ENCODE results near the gene OR2W3.

Gene OR2W3

DNA sequence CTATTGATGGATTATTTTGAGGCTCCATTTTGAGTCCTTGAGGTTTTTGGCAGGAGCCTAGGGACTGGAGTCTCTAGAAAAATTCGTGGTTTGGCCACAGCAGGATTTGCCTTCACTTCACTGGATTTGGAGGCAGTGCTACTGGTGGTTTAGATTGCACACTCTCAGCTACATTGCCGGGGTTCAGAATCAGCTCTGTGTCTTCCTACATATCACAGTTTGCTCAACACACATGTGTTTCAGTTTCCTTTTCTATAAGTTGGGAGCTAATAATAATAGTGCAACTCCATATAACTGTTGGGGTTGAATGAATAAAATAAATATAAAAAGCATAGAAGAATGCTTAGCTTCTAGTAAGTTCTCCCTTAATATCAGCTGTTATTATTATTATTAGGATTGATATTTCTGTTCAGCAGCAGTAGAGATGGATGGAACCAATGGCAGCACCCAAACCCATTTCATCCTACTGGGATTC lies at the start of gene OR2W3:
Gene OR2W3 (plus strand): TSS at position 425 of the 475 bp plus-strand sequence. CDS start 0 bp downstream, at position 425.
- DNase-seq, result no peak

GRCh38 chr1:247845693-247846017 lies 49.7 kb upstream of the OR2W3 start:
- no peak for DNase-seq

DNA sequence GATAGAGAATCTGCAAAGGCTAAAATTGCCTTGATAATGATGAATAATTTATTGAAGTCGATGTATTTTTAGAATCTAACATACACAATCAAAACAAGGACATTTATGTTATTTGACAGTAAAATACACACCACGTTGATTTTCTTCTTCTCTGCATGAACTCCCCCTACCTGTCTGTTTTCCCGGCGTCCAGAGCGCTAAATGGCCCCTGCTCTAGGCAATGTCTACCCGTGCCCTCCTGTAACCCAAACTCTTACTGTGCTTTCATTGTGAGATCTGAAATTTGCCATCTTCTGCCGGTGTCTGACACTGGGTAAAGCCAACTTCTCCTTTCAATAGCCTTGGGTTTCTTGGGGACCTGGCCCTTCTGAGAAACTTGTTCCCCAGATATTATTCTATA lies 47.0 kb upstream of the OR2W3 start:
- DNase-seq, result no peak

DNA sequence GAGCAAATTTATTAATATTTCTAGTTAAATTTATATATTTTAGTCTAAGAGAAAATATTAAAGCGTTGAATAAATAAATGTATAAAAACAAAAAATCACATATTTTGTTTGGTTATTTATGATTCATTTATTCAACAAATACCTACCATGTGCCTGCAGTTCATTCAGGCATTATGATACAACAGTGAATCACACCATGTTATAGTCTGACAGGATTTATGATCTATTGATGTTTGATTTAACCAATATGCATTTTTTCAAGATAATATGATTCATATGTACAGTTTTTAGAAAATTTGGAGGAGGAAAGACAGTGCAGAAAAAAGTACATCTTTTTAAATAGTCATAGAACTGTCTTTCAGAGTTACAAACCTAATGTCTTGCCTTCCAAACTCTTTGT lies 45.8 kb upstream of the OR2W3 start:
- no peak for DNase-seq

DNA sequence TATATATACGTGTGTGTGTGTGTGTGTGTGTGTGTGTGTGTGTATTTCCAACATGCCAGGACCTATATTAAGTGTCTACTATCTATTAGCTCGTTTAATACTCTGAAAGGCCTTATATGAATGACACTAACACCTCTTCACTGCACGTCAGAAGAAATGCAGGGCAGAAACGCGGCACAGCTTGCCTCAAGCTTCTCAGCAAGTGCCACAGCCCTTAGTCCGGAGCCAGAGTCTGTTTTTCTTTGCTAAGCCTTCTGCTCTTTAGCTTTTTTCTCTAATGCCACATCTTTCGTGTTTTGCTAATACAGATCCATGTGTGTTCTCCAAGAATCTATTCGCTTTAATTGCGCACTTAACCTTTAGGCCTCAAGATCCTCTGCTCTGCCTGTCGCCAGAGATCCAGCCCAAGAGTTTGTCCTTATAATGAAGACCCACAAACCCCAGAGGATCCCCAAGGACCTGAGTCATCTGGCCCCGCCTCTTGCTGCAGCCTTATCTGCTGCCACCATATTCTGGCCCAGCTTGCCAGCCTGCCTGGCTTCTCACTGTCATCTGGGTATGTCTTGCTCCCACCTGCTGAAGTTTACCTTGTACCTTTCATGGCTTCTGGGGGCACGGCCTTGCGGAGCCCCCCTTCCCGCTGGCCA lies 40.4 kb upstream of the OR2W3 start:
- no peak for DNase-seq

GRCh38 chr1:247855911-247856310 lies 39.5 kb upstream of the OR2W3 start:
- DNase-seq, result no peak

GRCh38 chr1:247857069-247857984 lies 38.1 kb upstream of the OR2W3 start, which contains the start of gene TRIM58:
Gene TRIM58, plus strand, starts transcription at chr1:247857187. Its CDS starts 60 bp downstream, at chr1:247857247.
- DNase-seq, result no peak

- DNase-seq, result no peak
Observed at GRCh38 chr1:247857985-247858619, 37.3 kb upstream of the OR2W3 start.

GRCh38 chr1:247862756-247863155 lies 32.6 kb upstream of the OR2W3 start:
- DNase-seq, result no peak

DNA sequence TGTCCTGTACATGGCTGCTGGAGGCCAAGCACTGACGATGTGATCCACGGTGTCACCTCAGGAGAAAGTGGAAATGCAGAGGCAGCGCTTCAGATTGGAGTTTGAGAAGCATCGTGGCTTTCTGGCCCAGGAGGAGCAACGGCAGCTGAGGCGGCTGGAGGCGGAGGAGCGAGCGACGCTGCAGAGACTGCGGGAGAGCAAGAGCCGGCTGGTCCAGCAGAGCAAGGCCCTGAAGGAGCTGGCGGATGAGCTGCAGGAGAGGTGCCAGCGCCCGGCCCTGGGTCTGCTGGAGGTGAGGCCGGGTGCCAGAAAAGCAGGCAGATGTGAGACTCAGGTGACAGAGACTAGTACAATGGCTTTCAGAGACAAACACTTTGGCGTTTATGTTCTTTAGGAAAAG lies 30.7 kb upstream of the OR2W3 start:
- no peak for DNase-seq

- no peak for DNase-seq
Observed at GRCh38 chr1:247865416-247865815, 30.0 kb upstream of the OR2W3 start.

DNA sequence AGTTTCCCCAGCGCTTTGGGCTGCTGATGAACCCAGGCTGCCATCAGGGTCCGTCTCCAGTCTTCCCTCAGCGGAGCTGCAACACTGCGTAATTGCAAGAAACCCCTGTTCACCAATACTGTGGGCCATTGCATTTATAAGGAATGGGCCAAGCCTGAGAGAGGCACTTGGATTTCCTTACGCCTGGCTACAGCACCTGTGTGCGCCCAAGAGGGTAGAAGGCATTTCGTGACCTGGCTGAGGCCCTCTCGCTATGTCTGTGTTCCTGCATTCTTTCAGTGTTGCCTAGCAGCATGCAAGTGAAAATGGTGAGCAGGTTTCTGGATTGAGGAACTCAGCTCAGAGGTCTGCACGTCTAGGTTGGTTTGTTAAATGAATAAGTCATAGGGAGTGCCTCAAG lies 12.0 kb upstream of the OR2W3 start:
- DNase-seq, result no peak

- DNase-seq, result no peak
Observed at GRCh38 chr1:247884797-247885413, 10.5 kb upstream of the OR2W3 start.

- no peak for DNase-seq
Observed at GRCh38 chr1:247895976-247896375, 589 bp downstream of the OR2W3 start.

- DNase-seq, result no peak
Observed at GRCh38 chr1:247904122-247904521, 8.7 kb downstream of the OR2W3 start.

GRCh38 chr1:247905181-247905580 lies 9.8 kb downstream of the OR2W3 start:
- no peak for DNase-seq

DNA sequence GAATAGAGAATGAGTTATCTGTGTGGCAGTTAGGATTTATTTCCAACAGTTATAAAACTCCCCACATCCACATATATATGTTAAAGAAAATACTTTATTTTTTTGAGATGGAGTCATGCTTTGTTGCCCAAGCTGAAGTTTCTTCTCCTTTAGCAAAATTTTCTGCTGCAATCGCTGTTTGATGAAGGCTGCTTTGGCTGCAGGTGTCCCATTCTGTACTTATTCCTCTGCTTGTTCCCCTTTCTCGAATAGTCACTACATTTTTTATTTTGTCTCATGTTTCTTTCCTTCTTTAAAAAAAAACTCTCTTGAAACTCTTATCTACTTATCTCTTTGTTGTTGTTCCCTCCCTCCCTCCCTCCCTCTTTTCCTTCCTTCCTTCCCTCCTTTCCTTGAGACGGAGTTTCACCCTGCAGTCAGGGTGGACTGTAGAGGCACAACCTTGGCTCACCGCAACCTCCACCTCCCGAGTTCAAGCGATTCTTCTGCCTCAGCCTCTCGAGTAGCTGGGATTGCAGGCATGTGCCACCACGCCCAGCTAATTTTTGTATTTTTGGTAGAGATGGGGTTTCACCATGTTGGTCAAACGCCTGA lies 10.6 kb downstream of the OR2W3 start:
- DNase-seq, result no peak

- DNase-seq, result no peak
Observed at GRCh38 chr1:247906504-247907047, 11.2 kb downstream of the OR2W3 start.

GRCh38 chr1:247908766-247909165 lies 13.4 kb downstream of the OR2W3 start:
- no peak for DNase-seq

DNA sequence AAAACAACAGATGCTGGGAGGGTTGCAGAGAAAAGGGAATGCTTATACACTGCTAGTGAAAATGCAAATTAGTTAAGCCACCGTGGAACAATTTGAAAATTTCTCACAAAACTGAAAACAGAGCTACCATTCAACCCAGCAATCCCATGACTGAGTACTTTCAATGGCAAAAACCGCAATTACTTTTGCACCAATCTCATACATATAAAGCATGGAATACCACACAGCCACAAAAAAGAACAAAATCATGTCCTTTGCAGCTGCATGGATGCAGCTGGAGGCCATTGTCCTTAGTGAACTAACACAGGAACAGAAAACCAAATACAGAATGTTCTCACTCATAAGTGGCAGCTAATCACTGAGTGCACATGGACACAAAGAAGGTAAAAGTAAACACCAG lies 18.4 kb downstream of the OR2W3 start:
- no peak for DNase-seq

GRCh38 chr1:247914941-247915662 lies 19.7 kb downstream of the OR2W3 start:
- DNase-seq, result no peak

DNA sequence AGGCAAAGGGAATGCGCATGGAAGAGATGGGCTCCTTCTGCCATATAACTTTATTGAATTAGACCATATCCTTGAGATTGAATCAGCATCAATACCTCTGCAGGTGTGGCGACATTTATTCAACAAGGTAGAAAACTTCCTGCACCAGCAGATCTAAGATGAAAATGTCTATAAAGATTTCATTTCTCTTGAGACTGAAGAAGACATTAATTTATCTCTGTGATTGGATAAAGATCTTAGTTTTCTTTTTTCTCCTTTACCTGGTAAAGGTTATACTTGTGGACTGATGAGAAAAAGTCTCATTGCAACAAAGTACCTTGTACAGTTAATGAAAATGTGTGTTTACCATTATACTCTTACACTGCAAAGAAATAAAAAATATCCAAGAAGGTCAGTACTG lies 24.6 kb downstream of the OR2W3 start, which contains the start of gene OR2T8:
Gene OR2T8 (plus strand): TSS at position 301 of the 400 bp plus-strand sequence. CDS start 766 bp downstream, outside the sequence.
- no peak for DNase-seq

Measured in NCI-H446 (cell line).